ENCODE results near the gene BCL2L12.

BCL2L12 gene

GRCh38 chr19:49676136-49676783 lies 10.5 kb downstream of the BCL2L12 start (continued):
- TF ChIP-seq ZBTB11 (tag by site-specific recombination; conservative IDR thresholded peaks at IDR 0.05; ENCODE audit: low read depth), result 0 out of 2 replicates have a peak, but pooled peaks have one; percentile 22
- TF ChIP-seq MYNN (tag by site-specific recombination; IDR thresholded peaks at IDR 0.05; ENCODE audit: borderline replicate concordance), result no peak
- TF ChIP-seq ZNF350 (tag by site-specific recombination; IDR thresholded peaks at IDR 0.05), result no peak
- TF ChIP-seq ZNF510 (tag by site-specific recombination; IDR thresholded peaks at IDR 0.05; ENCODE audit: insufficient replicate concordance), result no peak
- peak; percentile 29; the same call in 1 of the 2 replicates for TF ChIP-seq KLF1 (tag by site-specific recombination; IDR thresholded peaks at IDR 0.05)
- TF ChIP-seq ZNF133 (tag by site-specific recombination; IDR thresholded peaks at IDR 0.05), result no peak
- TF ChIP-seq ZNF571 (tag by site-specific recombination; IDR thresholded peaks at IDR 0.05), result no peak
- 0 out of 2 replicates have a peak, but pooled peaks have one; percentile 21 for TF ChIP-seq REST (tag by site-specific recombination; IDR thresholded peaks at IDR 0.05)
- TF ChIP-seq IKZF3 (tag by site-specific recombination; IDR thresholded peaks at IDR 0.05), result peak; percentile 78
- TF ChIP-seq ZNF692 (tag by site-specific recombination; IDR thresholded peaks at IDR 0.05), result no peak; the same call in 1 of the 2 replicates
- no peak for TF ChIP-seq ZNF423 (tag by site-specific recombination; IDR thresholded peaks at IDR 0.05)
- no peak for TF ChIP-seq MZF1 (tag by site-specific recombination; IDR thresholded peaks at IDR 0.05; ENCODE audit: borderline replicate concordance)
- no peak for TF ChIP-seq ZNF544 (tag by site-specific recombination; IDR thresholded peaks at IDR 0.05)
- no peak for TF ChIP-seq ZNF174 (tag by site-specific recombination; IDR thresholded peaks at IDR 0.05)
- TF ChIP-seq ZBTB7A (tag by site-specific recombination; IDR thresholded peaks at IDR 0.05; ENCODE audit: low read depth), result no peak
- no peak for TF ChIP-seq ZNF529 (tag by site-specific recombination; IDR thresholded peaks at IDR 0.05; ENCODE audit: insufficient replicate concordance)
- TF ChIP-seq ZBTB6 (tag by site-specific recombination; IDR thresholded peaks at IDR 0.05), result no peak
- no peak for TF ChIP-seq ZNF48 (tag by site-specific recombination; IDR thresholded peaks at IDR 0.05)
- TF ChIP-seq ZNF449 (tag by site-specific recombination; IDR thresholded peaks at IDR 0.05), result no peak
- no peak for TF ChIP-seq SP2 (tag by site-specific recombination; IDR thresholded peaks at IDR 0.05)
- TF ChIP-seq ZNF837 (tag by site-specific recombination; IDR thresholded peaks at IDR 0.05), result no peak
- TF ChIP-seq ZNF660 (tag by site-specific recombination; IDR thresholded peaks at IDR 0.05), result peak; percentile 90
- TF ChIP-seq ZSCAN16 (tag by site-specific recombination; IDR thresholded peaks at IDR 0.05), result no peak
- TF ChIP-seq ZNF621 (tag by site-specific recombination; IDR thresholded peaks at IDR 0.05), result no peak
